HFF-Myc (cell line): Measurements from ENCODE around the gene ZNF549.
A peak's percentile ranks its signal among the peaks of the same experiment; 100 is the strongest.

Experiments
- DNase-seq: peaks from one replicate; pipeline ENCODE4 v3.0.0-alpha.2; 2011; ENCODE audit warnings: low read depth; ENCODE audit errors: extremely low read depth
- H3K4me3 ChIP-seq: replicated peaks from 2 replicates; pipeline ENCODE4 v1.5.1; 2011; ENCODE audit warnings: low read depth, mild to moderate bottlenecking, control low read depth, low read length
- CTCF ChIP-seq: IDR thresholded peaks from 2 replicates; pipeline ENCODE4 v1.5.1; 2012; ENCODE audit warnings: mild to moderate bottlenecking, low read depth, low read length, control low read depth; ENCODE audit errors: missing control alignments

Gene ZNF549

DNA sequence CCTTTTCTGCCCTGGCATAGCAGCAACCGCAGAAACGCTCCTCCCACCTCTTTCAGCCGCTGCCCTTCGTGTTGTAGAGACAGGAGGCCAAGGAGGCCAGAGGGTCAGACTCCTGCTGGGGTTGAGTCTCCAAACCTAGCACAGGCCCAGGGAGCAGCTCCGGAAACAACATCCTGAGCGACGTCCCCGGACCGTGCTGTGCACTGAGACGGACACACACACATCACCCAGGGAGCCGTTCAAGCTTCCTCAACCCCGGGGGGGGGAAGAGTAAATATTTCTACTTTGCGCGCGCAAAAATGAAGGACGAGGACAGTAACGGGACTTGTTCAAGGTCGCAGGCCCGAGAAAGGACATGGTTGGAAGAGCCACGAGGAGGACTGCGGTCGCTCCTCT, 31.9 kb downstream of the ZNF549 start:
- no peak for TF ChIP-seq CTCF
- DNase-seq = no peak
- peak overlapping the region; percentile 69 for H3K4me3 ChIP-seq

DNA sequence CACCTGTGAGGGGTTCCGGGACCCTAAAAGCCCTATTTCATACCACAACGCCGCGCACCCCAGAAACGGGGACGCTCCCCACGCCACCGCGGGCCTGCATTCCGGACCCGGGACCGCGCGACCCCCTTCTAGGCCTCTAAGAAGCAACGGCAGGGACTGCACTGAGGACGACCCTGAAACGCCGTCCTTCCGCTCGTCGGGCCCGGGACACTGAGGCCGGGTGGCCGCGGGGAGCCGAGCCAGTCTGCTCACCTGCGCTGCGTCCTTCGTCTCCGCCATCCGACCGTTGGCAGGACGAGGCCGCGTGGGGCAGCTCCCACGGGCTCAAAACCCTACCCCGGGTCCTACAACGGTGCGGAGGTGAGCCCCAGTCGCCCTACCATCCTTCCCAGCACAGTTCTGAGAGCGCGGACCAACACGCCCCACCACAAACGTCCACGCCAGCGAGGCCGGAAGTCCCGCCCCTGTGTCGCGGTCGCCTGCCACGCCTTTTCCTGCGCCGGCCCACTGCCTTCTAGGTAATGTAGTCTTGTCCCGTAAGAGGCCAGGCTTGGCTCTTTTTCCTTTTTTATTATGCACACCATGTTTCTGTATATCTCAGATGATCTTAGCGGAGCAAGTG, 32.4 kb downstream of the ZNF549 start, which contains the start of gene ZNF550:
Gene ZNF550, minus strand, starts transcription at position 460 of the 622 bp plus-strand sequence. Its CDS starts 181 bp downstream, at position 279.
- H3K4me3 ChIP-seq = peak within 1 kb of the TSS; percentile 69
- peak; percentile 55 for DNase-seq
- TF ChIP-seq CTCF = no peak

DNA sequence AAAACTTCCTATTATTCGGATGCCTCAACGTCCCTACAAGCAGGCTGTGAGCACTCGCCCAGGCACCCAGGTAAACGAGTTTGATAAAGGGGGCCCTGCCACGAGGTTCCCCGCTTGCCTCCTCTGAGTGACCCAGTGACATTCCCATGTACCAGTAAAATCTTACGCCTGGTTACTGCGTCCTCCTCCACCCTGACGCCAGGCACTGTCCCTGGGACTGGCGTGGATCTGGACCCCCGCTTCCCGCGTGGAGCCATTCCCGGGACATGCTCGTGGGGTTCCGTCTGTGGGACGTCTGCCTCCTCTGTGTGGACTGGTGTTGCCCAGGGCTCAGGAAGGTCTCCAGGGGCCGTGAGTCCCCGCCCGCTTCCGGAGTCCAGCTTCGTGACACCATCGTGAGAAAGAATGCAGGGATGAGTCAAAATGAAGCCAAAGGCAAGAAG, 32.9 kb downstream of the ZNF549 start:
- no peak for TF ChIP-seq CTCF
- DNase-seq = no peak
- H3K4me3 ChIP-seq = peak overlapping the region; percentile 69

- H3K4me3 ChIP-seq = no peak overlapping the region
- no peak for TF ChIP-seq CTCF
- DNase-seq = no peak
Measured at GRCh38 chr19:57563547-57563946, 36.4 kb downstream of the ZNF549 start.

- TF ChIP-seq CTCF = no peak
- DNase-seq = no peak
- H3K4me3 ChIP-seq = no peak overlapping the region
Measured at GRCh38 chr19:57566396-57567265, 39.5 kb downstream of the ZNF549 start.

- no peak for TF ChIP-seq CTCF
- no peak overlapping the region for H3K4me3 ChIP-seq
- no peak for DNase-seq
Measured at GRCh38 chr19:57570707-57571106, 43.6 kb downstream of the ZNF549 start.
